HG03064 (cell line): ENCODE results near the gene NFIC.

ENCODE experiments used
- ATAC-seq: cut with Tn5 transposase; IDR thresholded peaks from one replicate; pipeline ENCODE4 v1.9.1; 2021; ENCODE audit warnings: low read depth; ENCODE audit not compliant: unreplicated experiment

Gene NFIC

DNA sequence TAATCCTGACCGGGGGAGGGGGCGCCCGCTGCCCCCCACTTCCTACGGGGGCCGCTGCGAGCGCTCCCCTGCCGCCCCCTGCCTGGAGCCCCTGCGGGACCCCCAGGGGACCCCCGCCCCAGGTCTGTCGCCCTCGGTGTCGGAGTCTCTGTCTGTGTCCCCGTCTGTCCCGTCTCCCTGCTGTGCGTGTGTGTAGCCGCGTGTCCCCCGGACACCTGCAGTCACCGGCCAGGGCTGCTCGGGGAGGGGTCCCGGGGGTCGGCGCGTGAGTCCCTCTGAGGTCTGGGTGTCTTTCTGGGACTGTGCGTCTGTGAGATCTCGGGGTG, 7.7 kb upstream of the NFIC start:
- ATAC-seq: no peak

DNA sequence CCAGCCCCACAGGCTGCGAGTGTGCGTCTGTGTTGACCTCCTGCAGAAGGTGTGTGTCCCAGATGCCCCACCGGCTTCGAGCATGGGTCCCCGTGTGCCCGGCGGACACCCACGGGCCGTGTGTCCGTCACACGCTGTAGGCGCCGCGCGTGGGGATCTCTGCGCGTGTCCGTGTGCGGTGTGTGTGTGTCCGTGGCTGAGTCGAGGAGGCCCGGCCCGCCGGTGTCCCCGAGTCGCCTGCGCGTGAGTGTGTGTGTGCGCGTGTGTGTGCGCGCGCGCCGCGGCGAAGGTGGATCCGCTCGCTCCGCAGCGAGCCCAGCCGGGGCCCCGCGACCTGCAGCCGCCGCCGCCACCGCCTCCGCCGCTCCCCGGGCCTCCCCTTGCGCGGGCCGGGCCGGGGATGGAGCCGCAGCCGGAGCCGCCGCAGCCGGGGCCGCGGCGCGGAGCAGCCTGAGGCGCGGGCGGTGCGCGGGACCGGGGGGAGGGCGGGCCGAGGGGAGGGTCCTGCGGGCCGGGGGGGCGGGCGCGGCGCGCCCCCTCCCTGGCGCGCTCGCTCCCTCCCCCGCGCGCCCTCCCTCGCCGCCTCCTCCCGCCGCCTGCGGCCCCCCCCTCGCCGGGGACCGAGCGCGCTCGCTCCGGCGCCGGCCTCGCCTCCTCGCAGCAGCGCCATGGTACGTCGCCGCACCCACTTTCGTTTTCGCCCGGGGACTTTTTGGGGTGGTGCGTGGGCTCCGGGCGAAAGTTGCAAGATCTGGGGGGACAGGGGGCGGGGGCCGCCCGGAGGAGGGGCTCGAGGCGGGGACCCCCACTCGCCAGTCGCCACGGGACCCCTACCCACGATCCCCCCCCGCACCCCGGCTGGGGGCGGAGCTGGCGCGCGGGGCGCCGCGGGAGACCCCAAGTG, 7.1 kb upstream of the NFIC start:
- no peak for ATAC-seq

GRCh38 chr19:3359919-3360420, 6.4 kb upstream of the NFIC start:
- ATAC-seq: no peak

GRCh38 chr19:3360421-3361383, 5.7 kb upstream of the NFIC start:
- no peak for ATAC-seq

DNA sequence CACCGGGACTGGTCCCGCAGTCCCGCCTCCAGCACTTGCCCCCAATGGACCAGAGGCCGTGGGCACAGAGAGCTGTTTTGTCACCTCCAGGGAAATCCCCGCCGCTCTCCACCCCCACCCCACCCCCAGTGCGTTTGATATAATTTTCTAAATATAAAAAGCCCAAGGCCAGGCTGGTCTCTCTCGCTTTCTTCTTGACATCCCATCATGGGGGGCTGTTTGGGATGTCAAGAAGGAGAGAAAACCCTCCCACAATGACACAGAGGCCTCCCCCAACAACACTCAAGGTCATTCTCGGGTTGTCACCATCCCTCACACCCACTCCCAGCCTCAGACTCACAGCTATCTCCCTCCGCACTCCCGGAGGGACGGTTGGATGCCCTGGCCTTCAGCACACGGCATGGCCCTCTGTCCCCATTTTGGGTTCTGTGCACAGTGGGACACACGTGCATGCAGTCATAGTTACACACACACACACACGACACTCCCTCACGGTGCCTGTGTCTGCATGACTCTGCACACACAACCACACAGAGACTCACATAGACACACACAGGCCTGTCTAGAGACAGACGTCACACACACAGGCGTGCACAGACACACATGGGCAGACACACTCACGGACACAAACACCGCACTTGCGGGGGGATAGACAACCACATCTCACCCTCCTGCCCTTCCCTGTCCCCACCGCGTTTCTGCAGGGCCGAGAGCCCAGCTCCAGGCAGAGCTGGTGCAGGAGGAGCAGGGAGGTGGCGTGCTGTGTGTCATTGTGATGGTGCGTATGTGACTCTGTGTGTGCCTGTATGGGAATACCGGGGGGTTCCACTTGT, 4.8 kb upstream of the NFIC start:
- no peak for ATAC-seq

- no peak for ATAC-seq
Observed at GRCh38 chr19:3362217-3362906, 4.0 kb upstream of the NFIC start.

DNA sequence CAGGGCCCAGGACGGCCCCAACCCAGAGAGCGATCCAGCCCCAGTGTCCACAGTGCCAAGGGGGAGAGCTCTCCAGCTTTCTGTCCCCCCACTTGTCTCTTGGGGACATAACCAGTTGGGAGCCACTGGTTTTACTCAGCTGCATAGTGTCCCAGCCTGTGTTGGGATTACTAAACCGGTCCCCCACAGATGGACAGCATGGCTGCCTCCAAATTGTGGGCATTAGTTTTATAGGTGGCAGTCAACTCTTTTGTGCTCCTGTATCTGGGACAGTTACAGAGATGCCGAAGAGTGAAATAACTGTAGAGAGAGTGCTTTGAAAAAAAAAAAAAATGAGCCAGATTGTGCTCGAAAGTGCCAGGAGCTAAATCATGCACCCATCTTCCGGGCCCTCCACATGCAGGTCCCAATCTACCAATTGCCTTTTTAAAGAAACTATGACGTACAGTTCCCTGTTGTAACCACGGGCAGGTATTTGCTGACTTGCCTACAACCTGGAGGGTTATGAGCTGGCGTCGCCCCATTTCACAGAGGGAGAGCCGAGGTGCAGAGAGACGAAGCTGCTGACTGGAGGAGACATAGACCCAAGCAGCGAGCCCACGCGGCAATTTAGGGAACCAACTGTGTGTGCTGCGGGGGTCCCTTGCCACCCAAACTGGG, 2.4 kb upstream of the NFIC start:
- ATAC-seq: no peak

DNA sequence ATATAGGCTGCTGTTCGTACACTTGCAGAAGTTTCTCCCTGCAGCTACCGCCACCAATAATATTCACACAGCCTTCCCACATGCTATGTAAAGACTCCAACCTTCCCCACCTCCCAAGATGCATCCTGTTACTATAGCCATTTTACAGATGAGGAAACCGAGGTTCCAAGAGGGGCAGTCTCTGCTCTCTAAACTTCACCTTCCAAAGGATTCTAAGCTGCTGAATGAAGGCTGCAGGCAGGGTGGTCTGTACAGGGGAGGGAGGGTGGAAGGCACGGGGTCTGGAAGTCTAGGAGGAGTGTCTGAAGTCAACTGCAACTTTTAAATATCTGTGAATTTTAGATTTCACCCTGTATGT, 1.9 kb upstream of the NFIC start:
- ATAC-seq: no peak

GRCh38 chr19:3365093-3365835, 1.1 kb upstream of the NFIC start:
- no peak for ATAC-seq

- ATAC-seq: no peak
Observed at GRCh38 chr19:3366753-3367627, 607 bp downstream of the NFIC start.

DNA sequence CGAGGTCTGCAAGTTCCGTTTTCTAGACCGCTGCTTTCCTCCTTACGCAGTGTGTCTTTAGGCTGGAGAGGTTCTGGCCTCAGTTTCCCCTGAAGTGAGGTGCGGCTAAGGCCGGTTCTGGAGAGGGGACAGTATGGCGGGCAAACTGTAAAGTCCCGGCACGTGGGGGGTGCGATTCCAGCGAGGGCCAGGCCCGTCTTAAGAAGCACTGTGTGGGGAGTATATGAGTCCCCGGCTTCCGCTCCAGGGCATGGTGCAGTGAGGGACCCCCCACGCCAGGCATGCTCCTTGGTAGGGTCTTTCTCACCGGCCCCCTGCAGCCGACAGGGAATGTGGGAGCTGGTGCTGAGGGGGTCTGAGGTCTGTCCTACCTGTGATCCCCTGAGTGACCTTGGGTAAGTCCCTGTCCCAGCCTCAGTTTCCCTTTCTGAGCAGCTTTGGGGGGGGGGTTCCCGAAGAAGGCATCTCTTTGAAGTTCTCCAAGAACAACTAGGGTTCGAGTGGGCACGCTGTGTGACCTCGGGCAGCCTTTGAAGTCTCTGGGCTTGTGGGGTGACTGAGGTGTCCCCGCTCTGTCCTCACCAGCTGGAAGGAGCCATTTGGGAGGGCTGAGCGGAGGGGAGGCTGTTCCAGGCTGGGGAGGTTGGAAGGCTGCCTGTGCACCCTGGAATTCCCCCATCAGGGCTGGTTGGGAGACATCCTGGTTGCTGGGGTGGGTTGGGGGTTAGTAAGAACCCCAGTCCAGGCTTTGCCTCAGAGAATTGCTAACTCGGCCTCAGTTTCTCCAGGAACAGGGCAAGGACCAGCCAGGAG, 1.5 kb downstream of the NFIC start:
- ATAC-seq: no peak

DNA sequence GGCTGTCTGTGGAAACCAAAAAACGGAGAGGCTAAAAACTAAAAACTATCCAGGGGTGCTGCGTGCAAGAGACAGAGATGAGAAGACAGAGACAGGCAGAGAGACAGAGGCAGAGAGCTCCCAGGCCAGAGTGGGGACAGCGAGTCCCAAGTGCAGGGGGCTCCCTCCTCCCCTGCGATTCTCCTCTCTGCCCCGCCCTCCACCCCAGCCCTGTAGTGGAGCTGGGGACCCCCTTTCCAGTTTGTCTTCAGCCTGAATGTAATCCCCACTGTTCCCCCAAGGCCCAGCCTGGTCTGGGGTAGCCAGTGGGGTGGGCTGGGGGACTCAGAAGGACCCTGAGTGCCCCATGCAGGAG, 2.0 kb downstream of the NFIC start:
- ATAC-seq: no peak

DNA sequence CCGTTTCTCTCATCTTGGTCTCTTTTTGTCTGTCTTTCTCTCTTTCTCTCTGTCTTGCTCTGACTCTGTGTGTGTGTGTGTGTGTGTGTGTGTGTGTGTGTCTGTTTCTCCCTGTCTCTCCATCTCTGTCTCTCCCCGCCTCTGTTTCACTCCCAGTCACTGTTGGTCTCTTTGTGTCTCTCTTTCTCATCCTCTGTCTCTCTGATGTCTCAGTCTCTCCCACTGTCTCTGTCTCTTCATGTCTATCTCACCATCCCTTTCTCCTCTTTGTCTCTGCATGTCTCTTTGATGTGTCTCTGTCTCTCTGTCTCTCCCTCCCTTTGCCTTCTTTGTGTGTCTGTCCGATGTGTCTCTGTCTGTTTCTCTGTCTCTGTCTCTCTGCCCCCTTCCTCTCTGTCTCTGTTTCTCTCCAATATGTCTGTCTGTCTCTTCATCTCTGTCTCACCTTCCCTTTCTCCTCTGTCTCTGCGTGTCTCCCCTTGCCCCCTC, 2.5 kb downstream of the NFIC start:
- no peak for ATAC-seq

DNA sequence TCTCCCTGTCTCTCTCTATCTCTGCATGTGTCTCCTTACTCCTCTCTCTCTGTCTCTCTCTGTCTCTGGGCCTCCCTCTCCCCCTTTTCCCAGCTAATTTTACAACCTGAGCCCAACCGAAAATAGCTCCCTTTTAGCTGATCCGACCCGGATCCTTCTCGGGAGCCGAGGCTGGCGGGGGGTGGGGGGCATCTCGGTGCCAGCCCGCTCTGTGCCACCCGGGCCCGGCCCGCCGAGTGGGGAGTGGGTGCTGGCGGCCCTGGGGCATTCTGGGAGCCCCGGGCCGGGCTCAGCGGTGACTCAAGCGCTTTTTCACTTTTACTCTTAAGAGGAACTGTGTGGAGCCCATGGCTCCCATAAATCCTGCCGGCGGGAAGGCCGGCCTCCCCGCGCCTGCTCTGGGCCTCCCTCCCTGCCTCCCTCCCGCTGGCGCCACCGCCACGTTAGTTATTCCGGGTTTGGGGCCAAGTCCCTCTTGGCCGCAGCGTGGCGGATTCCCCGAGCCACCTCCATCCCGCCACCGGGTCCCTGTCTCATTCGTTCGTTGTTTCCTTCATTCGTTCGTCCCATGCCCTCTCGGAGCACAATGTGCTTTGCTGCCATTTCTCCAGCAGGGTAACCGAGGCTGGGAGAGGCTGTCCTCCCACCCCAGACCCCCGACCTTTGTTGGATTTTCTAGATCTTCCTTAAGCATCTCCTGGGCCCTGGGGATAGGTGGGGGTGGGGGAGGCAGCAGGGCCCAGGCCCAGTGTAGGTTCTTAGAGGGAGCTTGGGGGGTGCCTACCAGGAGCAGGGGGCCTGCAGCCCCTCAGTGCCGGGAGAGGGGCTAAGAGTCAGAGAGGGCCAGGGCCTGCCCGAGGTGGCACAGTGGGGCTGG, 3.2 kb downstream of the NFIC start:
- ATAC-seq: no peak

DNA sequence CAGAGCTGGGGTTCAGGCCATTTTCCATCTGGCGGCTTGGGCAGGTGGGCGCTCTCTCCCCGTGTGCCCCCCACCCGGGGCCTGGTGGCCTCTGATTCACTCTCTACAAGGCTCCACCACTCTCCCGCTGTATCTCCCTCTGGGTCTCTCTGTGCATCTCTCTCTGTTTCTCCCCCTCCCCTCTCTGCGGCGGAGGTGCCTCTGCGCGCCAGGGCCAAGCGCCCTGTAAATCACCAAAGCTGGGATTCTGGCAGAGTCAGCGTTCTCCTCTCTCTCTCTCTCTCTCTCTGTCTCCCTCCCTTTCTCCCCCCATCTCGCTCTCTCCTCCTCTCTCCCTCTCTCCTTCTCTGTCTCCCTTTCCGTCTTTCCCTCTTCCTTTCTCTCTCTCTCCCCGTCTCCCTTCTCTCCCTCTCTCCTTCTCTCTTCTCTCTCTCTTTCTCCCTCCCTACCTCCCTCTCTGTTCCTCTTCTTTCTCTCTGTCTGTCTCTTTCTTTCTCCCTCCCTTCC, 3.9 kb downstream of the NFIC start:
- ATAC-seq: no peak
